GM18909 (cell line): ENCODE results near the gene ARHGAP10.

Source experiments
- ATAC-seq: cut with Tn5 transposase; IDR thresholded peaks from one replicate; pipeline ENCODE4 v1.9.1; 2021; ENCODE audit warnings: mild to moderate bottlenecking; ENCODE audit not compliant: unreplicated experiment, poor library complexity

Gene ARHGAP10, protein sequence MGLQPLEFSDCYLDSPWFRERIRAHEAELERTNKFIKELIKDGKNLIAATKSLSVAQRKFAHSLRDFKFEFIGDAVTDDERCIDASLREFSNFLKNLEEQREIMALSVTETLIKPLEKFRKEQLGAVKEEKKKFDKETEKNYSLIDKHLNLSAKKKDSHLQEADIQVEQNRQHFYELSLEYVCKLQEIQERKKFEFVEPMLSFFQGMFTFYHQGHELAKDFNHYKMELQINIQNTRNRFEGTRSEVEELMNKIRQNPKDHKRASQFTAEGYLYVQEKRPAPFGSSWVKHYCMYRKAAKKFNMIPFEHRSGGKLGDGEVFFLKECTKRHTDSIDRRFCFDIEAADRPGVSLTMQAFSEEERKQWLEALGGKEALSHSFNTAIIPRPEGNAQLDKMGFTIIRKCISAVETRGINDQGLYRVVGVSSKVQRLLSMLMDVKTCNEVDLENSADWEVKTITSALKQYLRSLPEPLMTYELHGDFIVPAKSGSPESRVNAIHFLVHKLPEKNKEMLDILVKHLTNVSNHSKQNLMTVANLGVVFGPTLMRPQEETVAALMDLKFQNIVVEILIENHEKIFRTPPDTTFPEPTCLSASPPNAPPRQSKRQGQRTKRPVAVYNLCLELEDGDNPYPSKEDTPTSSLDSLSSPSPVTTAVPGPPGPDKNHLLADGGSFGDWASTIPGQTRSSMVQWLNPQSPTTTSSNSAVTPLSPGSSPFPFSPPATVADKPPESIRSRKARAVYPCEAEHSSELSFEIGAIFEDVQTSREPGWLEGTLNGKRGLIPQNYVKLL

DNA sequence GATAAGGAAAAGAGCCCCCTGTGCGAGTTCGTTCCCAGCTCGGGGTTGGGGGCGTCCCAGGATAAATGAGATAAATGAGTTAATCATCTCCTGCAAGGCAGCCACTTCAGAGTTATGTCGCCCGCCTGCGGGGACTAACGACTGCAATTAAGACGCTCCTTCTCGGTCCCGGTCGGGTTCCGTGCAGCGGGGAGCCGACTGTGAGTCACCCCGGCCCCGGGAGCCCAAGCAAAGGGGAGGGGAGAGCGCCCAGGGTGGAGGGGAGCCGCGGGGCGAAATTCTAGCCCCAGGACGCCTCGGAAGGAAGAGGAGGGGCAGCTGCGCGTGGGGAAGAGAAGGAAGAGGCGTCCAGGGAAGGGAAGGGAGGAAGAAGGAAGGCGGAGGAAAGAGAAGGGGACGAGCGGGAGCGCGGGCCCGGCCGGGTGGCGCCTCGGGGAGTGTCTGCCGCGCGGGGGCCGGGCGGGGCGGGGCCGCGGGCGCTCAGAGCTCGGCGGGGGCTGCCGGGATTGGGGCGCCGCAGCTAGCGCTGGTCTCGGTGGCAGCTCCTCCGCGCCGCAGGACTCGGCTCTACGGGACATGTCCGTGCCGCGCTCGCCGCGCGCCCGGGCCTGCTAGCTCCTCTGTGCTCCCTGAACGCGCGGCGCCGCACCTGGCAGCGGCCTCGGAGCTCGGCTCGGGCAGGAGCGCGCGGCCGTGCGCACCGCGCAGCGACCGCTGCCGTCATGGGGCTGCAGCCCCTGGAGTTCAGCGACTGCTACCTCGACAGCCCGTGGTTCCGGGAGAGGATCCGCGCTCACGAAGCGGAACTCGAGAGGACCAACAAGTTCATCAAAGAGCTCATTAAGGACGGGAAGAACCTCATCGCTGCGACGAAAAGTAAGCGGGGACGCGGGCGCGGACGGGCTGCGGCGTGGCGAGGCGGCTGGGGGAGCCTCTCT lies at the start of gene ARHGAP10:
Gene ARHGAP10, plus strand, starts transcription at position 509 of the 938 bp plus-strand sequence. Its CDS starts 214 bp downstream, at position 723.
- ATAC-seq: peak; percentile 64

DNA sequence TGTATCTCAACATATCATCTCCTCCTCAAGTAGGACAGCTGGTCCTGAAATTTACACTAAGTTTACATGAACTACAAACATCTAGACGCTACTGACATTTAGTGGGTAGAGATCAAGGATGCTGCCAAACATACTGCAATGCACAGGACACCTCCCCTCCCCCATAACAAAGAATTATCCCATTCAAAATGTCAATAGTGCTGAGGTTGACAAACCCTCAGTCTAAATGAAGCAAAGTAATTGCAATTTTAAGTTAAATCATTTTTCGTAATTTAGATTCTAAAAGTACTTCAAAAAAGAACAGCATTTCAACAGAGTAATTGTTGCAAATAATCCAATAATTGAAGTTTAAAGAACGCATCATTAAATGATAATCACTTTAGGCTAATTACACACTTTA lies 49.1 kb upstream of the ARHGAP10 start:
- ATAC-seq: no peak

DNA sequence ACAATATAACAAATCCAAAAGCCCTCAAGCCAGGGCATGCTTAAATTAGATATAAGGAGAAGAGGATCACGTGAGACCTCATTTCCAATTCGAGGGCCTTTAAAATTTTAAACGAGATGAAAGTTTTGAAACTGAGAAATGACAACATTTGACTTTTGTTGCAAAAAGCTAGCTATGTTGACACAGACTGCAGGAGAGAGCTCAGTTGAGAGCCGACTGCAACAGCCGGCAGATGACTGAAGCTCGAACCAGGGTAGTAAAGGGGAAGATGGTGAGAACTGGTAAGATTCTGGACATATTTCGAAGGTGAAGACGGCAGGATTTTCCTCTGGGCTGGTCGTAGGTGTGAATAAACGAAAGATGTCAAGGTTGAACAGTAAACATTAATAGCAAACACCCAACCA lies 48.7 kb upstream of the ARHGAP10 start:
- no peak for ATAC-seq

DNA sequence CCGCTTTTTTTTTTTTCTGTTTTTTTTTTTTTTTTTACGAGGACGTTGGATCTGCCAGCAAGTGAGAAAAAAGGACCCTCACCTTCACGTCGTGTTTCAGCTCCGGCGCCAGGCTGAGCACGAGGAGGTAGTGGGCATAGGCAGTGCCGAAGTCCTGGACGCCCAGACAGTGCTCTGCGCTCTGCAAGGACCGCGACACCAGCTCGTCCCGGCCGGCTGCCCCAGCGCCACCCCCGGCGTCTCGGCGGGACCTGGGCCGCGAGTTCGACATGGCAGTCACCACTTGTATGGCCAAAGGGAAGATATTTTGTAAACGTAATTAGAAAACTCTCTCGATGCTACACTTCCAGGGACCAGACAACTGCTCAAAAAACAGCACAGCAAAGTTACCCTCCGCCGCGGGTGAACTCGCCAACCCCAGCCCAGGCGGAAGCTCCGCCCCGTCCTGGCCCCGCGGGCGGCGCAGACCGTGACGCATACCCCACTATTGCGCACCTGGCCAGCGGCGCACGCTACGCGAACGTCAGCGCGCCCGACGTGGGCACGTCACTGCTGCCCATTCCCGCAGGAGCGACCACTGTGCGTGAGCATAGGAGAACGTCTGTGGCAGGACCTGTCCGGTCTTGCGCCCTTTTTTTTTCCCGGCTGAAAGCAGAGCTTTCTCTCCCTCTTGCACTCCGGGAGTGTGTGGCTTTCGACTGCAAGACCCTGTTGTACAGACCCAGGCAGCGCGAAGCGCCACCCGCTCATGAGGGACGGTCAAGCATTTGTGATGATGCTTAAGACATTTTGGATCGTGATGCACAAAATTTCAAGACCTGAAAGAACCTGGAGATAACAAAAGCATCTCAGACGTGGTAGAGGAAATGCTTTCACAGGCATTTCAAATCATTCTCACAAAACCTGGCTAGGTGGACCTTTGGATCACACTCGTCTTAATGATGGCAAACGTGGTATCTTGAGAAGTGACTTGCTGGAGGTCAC lies 47.9 kb upstream of the ARHGAP10 start, which contains the start of gene PRMT9:
Gene PRMT9, minus strand, starts transcription at position 447 of the 984 bp plus-strand sequence. Its CDS starts 176 bp downstream, at position 271.
- ATAC-seq: peak; percentile 100

DNA sequence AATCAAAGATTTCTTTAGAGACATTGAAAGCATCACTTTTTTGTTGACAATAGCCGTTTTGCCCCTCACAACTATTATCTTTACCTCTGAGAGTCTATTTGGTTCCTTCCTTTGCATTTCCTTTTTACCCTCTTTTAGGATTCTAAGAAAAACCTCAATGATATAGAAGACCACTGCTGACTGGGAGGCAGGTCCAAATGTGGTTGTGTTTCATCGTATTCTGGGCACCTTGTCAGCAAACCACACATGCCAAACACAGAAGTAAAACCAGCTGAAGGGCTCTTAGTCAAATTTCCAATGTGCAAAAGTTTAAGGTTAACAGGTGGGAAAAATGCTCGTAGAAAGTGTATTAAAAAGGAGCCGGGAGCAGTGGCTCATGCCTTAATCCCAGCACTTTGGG lies 42.8 kb upstream of the ARHGAP10 start:
- no peak for ATAC-seq

DNA sequence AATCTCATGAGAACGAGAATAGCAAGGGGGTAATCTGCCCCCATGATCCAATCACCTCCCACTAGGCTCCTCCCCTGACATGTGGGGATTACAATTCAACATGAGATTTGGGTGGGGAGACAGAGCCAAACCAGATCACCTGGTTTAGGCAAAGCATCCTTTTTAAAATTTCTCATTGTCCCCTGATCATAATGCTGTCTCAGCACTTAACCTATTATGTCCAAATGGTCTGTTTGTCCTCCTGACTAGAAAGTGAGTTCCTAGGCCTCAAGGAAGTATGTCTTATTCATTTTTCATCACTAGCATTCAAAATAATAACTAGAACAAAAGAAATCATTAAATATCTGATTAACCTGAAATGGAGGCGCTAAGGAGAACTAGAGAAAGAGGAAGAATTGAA lies 40.1 kb upstream of the ARHGAP10 start:
- ATAC-seq: no peak

DNA sequence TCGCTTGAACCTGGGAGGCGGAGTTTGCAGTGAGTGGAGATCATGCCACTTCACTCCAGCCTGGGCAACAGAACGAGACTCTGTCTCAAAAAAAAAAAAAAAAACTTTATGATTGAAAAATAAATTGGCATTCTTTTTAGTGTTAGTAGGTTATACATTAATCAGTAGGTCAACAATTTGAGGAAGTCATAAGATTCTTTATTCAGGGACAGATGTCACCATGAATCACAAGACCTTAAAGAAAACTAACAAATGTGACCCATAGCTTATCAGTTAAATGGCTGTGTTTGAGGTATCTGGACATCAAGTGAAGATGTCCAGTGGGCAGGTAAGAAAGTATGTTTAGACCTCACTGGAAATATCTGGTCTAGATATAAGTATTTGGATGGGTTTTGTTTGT lies 38.7 kb upstream of the ARHGAP10 start:
- no peak for ATAC-seq

DNA sequence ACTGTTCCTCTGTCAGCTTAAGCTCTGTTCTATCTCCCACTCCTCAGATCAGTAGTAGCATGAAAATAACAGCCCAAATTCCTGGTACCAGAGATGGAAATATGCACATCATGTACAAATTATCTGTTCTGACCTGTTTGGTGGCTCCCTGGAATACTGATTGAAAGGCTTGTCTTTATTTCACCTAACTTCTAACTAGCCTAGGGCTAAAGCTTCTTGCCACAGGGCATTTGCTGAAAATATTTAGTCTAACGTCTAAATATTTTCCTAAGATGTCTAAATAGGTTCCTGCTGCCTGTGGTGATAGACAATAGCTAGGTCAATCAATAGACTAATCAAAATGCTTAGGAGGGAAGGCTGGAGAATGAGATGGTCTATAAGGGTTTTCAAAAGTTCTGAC lies 35.0 kb upstream of the ARHGAP10 start:
- ATAC-seq: no peak

DNA sequence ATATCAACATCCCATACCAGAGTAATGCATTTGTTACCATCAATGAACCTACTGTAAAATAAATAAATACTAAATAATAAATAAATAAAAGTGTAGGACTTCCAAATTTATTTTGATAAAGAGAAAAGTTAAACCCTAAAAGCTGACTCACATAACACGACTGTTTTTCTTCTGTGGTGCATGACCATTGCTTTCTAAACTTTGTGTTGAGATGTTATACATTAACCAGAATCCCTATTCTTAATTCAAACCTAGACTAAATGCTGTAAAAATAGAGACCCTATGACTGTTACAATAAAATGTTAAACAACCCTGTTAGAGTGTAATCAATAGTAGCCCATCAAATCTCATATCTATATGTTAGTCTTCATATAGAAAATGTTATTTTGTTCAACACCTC lies 27.0 kb upstream of the ARHGAP10 start:
- ATAC-seq: no peak

DNA sequence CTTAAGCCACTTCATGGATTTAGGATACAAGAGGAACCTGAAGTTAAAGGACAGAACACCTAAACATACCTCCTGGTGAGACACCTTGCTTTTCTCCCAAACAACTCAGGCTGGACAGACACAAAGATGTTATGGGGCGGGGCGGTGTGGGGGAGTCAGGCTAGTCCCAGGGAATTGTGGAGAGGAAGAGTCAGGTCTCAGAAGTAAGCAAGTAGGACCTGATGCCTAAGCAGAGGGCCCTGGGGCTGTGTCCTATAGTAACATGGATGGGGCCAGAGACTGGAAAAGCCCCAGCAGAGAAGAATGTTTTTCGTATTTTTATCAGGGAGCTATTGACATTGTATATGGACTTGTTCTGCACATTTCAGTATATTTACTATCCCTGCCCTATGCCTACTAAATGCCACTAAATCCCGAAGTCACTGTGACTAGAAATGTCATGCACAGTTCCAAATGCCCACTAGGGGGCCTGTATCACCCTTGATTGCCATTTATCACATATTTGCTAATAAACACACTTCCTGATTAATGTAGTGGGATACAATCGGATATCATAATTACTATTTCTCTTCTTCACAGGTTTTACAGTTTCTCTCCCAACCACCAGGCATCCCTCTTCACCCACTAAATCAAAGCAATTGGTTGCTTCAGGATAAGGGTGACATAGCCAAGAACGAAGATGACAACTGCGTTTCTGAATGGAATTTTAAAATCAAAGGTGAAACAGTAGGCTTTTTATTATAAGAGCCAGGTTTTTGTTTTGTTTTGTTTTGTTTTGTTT lies 23.8 kb upstream of the ARHGAP10 start:
- ATAC-seq: peak; percentile 80

DNA sequence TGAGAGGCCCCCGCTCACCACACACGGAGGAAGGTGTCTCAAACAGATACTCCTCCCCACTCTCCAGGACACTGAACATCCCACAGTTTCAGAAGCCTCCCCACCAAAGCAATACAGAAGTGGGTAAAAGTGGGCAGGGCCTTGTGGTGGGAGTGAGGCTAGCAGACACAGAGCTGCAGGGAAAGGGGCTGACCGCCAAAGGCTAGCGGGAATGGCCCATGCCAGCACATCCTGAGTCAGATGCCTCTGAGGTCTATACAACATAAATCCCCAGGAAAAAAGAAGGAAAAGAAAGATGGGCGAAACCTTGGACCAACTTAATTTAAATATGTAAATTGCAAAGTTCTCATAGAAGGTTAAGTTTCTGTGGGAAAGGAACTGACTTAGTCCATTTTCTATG lies 21.9 kb upstream of the ARHGAP10 start:
- ATAC-seq: no peak

DNA sequence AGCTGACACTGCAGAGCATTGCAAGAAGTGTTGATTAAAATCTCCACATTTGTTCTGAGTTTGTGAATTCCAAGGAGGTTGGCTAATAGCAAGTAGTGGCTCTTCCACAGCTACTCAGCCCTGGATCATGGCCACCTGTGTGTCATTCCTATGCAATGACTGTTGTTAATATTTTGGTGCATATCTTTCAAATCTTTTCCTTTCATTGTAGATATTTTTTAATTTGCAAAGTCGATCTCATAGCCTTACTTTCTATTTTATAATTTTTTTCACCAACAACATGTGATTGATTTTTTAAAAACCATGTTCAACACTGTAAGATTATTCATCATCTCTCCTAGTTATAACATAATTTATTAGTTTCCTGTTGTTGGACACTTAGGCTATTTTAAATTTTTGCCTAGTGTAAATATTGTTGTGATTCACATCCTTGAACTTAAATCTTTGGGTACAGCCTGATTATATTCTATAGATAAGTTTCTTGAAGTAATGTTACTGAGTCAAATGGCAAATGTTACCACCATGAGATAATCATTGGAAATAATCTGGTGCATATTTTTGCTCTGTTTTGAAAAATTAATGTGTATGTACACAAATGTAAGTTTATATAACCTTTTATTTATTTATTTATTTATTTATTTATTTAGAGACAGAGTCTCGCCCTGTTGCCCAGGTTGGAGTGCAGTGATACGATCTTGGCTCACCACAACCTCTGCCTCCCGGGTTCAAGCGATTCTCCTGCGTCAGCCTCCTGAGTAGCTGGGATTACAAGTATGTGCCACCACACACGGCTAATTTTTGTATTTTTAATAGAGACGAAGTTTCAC lies 17.1 kb upstream of the ARHGAP10 start:
- no peak for ATAC-seq

DNA sequence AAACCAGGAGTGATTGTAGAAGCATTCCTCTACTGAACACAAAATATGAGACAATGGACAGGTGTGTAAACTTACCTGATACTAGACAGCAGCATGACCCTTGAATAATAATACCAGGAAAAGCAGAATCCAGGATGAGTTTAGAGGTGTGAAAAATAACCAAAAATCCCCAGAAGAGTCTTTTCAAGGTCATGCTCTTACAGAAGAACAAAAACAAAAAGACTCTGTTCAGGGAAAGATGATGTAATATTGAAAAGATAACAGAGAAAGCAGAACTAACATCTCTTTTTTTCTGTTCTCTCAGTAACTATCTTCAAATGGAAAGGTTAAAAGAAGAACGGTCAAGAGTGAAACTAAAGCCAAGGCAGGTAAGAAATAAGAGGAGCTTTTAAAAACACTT lies 14.0 kb upstream of the ARHGAP10 start:
- ATAC-seq: peak; percentile 87

DNA sequence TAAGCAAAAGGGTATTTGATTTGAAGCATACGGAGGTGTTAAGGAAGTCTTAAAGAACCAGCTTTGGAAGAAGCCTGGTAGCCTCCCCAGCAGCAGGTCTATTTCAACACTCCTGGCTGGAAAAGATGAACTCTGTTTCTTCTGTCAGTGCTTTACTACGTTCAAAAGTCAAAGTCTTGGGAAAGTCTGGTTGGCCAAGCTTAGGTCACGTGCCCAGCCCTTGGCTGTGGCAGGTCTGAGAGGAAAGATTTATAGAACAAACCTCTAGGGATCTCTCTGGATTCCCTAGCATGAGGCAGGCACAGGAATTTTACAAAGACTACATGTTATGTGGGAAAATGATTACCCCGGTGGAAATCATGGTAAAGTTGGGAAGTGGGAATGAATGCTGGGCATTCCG lies 8.6 kb upstream of the ARHGAP10 start:
- ATAC-seq: no peak

DNA sequence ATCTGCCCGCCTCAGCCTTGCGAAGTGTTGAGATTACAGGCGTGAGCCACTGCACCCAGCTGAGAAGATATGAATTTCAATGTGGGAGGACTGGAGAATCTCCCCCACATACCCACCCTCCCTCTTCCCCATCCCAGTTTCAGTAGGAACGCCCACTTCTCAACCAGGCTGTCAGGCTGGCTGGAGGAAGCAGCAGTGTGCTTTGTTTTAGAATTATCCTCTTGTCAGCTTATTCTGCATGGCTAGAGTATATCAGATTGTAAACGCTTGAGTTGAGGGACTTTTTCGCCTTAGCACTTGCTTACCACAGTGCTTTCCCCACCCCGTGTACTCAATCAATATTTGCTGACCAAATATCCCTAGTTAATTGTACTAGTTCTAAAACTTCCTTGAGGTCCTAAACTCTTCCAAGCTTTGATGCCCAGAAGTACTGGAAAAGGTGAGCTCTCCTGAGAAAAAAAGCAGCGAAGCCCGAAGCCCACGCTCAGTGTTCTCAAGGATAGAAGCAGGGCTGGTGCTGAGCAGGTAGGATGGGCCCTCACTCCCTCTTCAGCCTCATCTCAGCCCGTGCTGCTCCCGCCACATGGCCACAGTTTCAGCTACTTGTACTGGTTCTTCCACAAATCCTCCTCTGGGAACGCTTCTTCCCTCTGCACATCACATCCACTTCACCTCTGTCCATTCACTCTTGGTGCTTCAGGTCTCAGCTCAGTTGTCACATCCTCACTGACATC lies 7.3 kb upstream of the ARHGAP10 start:
- no peak for ATAC-seq

DNA sequence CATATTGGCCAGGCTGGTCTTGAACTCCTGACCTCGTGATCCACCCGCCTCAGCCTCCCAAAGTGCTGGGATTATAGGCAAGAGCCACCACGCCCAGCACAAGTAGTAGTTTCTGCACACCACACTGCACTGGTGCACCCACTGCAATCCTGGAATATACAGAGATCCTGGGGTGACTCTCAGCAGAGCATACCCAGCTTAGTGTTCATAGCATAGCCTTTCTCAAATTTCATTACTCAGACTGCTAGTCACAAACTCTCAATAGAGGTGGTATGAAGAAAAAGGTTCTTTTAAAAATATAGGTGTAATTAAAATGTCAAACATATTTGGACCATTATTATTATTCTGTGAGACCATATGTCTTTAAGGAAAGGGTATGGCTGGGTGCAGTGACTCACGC lies 6.2 kb upstream of the ARHGAP10 start:
- no peak for ATAC-seq

DNA sequence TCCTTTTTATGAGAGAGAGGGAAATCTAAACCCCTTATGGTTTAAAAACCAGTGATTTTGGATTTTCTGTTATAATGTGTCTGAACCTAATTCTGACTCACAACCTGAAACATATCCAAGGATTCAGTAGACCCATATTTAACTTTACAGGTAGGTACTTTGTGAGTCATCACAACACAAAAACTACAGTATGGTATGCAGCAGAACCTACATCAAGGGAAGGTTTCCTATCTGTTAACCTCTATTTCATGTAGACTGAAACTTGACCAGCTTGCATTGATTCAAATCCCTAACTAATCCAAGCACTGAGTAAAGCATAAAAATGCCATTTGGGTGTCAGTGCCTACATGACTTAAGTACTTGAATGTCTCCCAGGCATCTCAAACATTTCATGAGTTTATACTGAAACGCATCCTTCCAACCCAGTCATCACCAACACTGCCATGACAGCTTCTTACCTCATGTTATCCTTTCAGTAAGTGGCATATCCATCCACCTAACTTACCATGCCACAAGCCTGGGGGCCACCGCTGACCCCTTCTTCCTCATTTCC lies 4.3 kb upstream of the ARHGAP10 start:
- no peak for ATAC-seq
